Activated CD4-positive, alpha-beta T cell treated with anti-CD3 and anti-CD28 coated beads, Interleukin-10, Interleukin-2, amounts not matched to agents 100 ng/mL and 50 ng/mL, durations not matched to agents 16 hours and 8 hours (primary cell): Measurements from ENCODE around the gene PMF1.

Source experiments
- DNase-seq: peaks from one replicate; pipeline ENCODE4 v3.0.0-alpha.2; 2020

Gene PMF1

GRCh38 chr1:156241311-156241811, 28.6 kb downstream of the PMF1 start:
- no peak for DNase-seq

DNA sequence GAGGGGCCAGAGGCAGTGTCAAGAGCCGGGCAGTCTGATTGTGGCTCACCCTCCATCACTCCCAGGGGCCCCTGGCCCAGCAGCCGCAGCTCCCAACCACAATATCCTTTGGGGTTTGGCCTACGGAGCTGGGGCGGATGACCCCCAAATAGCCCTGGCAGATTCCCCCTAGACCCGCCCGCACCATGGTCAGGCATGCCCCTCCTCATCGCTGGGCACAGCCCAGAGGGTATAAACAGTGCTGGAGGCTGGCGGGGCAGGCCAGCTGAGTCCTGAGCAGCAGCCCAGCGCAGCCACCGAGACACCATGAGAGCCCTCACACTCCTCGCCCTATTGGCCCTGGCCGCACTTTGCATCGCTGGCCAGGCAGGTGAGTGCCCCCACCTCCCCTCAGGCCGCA, 29.1 kb downstream of the PMF1 start, which contains the start of gene BGLAP:
Gene BGLAP, plus strand, starts transcription at position 259 of the 400 bp plus-strand sequence. Its CDS starts 48 bp downstream, at position 307.
- no peak for DNase-seq

DNA sequence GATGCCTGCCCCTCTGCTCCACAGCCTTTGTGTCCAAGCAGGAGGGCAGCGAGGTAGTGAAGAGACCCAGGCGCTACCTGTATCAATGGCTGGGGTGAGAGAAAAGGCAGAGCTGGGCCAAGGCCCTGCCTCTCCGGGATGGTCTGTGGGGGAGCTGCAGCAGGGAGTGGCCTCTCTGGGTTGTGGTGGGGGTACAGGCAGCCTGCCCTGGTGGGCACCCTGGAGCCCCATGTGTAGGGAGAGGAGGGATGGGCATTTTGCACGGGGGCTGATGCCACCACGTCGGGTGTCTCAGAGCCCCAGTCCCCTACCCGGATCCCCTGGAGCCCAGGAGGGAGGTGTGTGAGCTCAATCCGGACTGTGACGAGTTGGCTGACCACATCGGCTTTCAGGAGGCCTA, 29.9 kb downstream of the PMF1 start:
- DNase-seq: no peak

DNA sequence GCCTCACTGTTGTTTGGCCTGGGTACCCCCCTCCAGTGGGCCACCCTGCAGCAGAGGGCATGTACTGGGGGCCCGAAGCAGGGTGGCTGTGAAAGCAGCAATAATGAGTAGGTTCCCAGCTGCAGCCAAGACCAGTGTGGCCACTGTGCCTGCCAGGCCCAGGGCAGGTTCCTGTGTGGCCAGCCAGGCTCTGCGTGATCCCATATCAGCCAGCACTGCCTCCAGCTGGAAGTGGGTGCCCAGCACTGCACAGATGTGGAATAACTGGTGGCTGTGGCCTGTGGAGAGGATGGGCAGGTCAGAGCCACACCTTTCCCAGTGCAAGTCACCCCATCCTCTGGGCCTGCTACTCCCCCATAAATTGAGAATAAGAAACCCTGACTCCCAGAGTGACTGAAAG, 31.3 kb downstream of the PMF1 start:
- no peak for DNase-seq

GRCh38 chr1:156244712-156245111, 31.9 kb downstream of the PMF1 start:
- no peak for DNase-seq

GRCh38 chr1:156245451-156246232, 32.8 kb downstream of the PMF1 start:
- peak; percentile 50 for DNase-seq

GRCh38 chr1:156246241-156246780, 33.5 kb downstream of the PMF1 start:
- DNase-seq: no peak

DNA sequence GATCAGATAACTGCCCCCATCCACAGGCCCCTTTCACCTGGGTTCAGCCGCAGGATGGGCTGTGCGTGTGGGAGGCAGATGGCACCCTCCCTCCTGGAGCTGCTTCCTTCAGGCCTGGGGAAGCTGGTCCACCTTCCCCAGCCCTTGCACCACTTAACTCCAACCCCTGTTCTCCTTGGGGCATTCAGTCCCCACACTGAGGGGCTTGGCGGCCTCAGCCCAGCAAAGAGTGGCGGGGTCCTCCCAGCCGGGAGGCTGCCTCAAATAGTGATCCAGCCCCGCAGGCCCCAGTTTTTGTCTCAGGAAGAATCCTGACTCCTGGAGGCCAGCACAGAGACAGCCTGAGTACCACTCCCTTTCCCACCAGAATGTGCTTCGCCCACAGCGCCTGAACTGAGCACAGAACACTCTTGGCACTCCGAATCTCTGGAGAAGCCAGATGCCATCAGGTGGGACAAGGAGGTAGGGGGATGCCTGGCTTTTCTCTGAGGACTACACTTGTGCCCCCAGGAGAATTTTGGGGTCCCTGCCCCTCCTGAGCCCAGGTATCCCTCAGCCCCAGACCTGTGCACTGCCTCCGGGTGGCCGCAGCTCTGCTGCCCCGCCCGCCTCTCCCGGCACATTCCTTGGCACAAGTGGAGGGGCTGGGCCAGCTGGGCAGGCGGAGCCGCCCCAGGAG, 34.1 kb downstream of the PMF1 start:
- DNase-seq: no peak

- DNase-seq: no peak
Measured at GRCh38 chr1:156247460-156248322, 34.9 kb downstream of the PMF1 start, which contains the start of gene PAQR6. TSS of gene PAQR6 (minus strand) at chr1:156248056. CDS start at chr1:156246731, 1,325 bp downstream.

- no peak for DNase-seq
Measured at GRCh38 chr1:156248323-156248683, 35.5 kb downstream of the PMF1 start.

DNA sequence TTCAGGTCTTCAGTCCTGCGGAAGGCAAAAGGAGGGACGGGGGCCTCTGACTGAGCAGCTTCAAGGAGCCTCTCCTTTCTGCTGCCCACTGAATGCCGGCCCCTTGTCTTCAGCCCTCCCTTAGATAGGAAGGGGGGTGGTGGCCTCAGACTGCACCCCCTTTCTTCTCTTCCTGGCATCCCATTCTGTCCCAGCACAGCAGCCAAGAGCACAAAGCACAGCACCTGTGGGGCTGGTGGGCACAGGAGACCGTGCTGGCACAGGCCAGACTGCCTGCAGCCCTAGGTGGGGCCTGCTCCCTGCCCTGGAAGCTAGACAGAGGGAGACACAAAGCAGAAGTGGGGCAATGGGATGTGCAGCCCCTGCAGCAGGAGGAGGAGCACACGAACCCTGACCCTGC, 36.8 kb downstream of the PMF1 start:
- no peak for DNase-seq

DNA sequence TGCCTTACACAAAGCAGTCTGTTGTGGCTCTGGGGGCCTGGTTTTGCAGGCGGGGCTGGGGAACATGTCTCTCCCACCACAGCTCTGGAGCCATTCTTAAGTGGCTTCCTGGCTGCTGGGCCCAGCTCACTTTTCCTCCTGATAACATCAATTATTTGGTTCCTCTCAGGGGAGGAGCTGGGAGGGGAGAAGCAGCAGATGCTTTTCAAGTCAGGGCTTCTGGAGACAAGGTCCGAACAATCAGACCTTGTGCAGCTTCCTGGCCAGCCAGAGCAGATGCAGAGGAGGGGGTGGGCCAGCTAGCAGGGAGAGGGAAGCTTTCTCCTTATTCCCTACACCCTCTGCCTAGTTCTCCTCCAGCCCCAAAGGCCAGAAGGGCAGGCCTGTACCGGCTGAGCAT, 38.7 kb downstream of the PMF1 start:
- no peak for DNase-seq

GRCh38 chr1:156253634-156254033, 40.8 kb downstream of the PMF1 start:
- DNase-seq: no peak

DNA sequence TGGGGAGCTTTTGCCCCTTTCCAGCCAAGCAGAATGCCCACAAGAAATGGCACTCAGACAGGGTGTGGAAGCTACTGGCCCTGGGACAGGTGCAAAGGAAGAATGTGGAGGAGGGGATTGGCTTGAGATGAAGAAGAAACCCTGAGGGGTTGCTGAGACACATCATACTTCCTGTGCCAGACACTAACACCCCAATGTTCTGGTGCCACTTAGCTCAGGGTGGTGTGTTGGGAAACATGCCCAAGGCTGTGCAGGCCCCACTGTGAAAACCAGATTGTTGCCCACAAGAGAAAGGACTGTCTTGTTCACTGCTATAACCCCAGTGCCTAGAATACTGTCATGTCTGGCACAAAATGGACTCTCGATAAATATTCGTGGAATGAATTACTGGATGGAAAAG, 44.9 kb downstream of the PMF1 start:
- DNase-seq: no peak

GRCh38 chr1:156258859-156259258, 46.1 kb downstream of the PMF1 start:
- no peak for DNase-seq

DNA sequence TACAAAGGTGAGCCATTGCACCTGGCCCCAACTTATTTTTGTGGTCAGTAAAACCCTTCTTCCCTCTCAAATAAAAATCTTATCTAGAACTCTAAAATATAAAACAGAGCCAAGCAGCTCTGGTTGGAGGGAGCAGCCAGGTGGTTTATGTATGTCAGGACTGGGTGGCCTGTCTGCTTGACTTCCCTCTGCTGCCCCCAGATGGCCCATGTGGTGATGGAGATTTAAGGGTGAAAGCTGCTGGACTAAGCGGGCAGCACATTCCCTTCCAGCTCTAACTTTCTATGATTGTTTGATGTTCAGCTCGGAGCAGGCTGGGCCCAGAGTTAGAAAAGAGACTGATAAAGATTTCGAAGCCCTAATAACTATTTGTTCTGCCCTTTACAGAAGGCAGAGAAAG, 47.0 kb downstream of the PMF1 start:
- no peak for DNase-seq

- DNase-seq: no peak
Measured at GRCh38 chr1:156260896-156261295, 48.1 kb downstream of the PMF1 start.

DNA sequence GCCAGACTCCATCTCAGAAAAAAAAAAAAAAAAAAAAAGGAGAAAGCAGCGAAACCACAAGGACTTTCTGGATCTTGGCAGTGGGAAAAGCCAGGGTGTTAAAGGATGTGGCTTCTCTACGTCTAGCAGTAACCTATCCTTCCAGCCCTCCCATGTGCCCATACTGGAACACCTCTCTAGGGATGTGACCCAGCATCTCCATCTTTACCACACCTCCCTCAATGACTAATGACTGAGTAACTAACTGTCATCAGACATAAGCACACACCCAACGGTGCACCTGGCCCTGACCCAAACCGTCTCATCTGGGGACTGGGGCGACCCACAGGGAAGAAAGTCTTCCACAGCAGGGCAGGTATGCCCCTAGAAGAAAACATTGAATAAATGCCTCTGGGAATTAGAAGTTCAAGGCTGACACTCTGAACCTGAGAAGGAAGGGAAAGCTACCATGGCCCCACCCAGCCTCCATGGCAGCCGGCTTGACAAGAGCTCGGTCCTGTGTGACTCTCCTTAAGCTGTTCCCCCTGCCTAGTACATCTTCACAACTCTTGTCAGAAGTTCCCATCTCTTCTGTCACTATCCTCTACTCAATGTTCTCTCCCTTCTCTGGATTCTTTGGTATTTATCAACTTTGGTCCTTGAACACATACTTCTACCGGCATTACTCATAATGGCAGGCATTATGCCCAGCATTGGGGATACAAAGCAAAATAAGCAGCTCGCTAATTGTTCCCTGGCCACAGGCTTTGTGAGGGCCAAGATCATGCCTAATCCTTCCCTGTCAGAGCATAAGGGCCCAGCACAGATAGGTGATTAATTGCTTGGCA, 49.9 kb downstream of the PMF1 start:
- DNase-seq: no peak

- DNase-seq: no peak
Measured at GRCh38 chr1:156263288-156263655, 50.5 kb downstream of the PMF1 start.

- no peak for DNase-seq
Measured at GRCh38 chr1:156266051-156266450, 53.2 kb downstream of the PMF1 start.

GRCh38 chr1:156268336-156268735, 55.5 kb downstream of the PMF1 start:
- no peak for DNase-seq

DNA sequence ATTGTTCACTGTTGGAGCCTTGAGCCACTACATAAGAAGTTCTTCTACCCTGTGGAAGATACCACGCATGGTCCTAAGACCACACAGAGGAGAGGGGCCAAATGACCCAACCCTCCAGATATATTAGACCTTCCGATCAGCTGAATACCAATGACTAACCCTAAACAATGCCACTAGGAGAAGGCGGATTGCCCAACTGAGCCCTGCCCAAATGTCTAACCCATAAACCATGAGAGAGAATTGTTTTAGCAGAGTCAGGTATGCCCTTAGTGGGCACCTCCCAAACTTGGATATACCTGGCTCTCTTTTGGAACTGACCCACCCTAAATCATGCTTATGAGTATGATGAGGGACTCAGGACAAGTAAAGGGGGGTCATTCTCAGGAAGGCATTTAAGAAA, 57.5 kb downstream of the PMF1 start:
- DNase-seq: no peak
